HG03196 (cell line): ENCODE data around the gene RBM23.
"Not testable (repeated sequence)": the region's sequence is repeated elsewhere in the genome, so short reads cannot be mapped to it uniquely, and the experiment has no call there.

Experiments used
- ATAC-seq: cut with Tn5 transposase; IDR thresholded peaks from one replicate; pipeline ENCODE4 v1.9.1; 2021; ENCODE audit not compliant: unreplicated experiment

RBM23 gene

DNA sequence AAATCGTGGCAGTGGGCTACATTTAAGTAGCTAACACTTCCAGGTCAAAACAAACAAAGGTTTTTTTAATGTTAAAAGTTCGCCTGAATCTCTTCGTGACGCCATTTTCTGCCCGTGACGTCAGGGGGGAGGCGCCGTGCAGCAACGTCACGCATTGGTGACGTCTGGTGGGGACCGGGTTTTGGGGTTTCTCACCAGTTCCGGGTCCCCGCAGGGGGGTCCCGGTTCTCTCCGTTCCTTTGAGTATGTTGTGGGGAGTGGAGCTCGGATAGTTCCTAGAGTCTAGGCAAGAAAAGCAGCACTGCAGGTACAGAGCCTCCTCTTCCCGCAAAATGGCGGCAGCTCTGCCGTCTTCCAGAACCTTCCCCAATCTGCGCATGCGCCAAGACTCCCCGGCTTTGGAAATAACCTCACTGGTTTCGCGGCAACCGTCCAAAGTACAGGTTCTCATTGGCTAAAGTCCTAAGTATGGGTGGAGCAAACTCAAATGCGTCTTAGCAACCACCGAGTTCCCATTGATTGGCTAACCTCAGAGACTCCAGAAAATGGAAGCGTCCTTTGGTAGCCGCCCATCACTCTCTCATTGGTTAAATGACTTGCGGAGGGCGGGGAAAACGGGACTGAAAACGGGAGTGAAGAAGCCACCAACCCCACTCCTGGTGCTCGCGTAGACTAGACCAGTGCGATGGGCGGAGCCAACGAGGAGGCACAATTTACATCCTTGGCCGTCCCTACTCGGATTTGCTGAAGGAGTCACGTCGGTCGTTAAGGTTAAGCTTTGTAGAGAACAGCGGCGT is at the start of gene RBM23:
RBM23 (minus strand) TSS at position 346 of the 797 bp plus-strand sequence.
- peak; percentile 93 for ATAC-seq

DNA sequence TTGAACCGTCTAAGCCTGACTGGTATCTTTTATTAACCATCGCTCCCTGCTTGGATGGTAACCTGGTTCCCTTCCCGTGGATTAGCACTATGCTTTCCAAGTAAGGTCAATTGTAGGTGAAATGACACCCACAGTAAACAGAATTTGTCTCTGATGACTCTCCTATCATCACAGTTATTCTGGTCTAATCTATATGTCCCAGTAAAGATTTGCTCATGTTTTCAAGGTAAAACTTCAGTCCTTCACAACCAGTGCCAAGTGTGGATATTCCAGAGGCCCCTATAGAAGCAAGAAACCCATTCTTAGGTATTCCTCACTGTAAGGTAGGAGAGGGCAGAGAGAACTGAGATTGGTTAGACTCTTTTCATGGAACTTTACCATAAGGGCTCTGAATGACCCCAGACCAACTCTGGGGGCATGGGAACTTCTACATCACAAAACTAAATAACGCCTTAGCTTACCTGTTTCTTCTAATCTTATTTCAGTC is 47.9 kb upstream of the RBM23 start:
- no peak for ATAC-seq

DNA sequence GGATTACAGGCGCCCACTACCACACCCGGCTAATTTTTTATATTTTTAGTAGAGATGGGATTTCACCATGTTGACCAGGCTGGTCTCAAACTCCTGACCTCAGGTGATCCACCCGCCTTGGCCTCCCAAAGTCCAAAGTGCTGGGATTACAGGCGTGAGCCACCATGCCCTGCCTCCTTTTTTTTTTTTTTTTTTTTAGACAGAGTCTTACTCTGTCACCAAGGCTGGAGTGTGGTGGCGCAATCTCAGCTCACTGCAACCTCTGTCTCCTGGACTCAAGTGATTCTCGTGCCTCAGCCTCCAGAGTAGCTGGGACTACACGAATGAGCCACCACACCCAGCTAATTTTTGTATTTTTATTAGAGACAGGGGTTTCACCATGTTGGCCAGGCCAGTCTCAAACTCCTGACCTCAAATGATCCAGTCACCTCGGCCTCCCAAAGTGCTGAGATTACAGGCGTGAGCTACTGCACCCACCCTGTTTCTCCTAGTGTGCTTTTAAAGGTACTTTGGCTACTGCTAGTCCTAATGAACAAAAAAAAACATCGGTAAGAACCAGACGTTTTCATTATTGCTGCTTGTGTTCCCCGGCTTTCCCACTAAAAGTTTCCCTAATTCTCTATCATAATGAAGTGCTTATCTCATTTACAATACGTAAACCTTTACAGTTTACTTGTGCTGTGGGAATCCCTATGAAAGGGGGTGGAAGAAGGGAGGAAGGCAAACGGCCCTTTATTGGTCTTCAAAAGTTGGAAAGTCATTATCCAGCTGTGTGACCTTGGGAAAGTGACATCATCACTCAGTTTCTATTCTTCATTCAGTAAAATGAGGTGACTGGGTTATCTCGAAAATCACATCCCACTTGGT is 47.2 kb upstream of the RBM23 start:
- not testable (repeated sequence) for ATAC-seq

DNA sequence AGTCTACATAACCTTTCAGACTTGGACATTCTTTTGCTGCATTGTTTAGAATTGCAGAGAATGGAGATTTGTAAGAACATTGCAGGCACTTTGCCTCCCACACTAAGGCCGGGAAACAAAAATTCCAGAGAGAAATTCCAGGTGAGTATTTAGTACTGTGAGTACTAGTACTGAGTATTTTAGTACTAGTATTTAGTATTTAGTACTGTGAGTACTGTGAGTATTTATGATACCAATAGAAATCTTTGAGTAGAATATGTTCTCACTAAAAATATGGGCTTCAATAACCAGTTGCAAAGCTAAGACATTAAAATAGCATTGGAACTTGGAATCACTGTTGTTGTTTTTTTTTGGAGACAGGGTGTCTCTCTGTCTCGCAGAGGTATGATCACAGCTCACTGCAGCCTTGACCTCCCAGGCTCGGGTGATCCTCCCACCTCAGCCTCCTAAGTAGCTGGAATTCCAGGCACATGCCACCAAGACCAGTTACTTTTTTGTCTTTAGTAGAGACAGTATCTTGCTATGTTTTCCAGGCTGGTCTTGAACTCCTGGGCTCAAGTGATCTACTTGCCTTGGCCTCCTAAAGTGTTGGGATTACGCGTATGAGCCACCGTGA is 43.2 kb upstream of the RBM23 start:
- ATAC-seq: no peak

DNA sequence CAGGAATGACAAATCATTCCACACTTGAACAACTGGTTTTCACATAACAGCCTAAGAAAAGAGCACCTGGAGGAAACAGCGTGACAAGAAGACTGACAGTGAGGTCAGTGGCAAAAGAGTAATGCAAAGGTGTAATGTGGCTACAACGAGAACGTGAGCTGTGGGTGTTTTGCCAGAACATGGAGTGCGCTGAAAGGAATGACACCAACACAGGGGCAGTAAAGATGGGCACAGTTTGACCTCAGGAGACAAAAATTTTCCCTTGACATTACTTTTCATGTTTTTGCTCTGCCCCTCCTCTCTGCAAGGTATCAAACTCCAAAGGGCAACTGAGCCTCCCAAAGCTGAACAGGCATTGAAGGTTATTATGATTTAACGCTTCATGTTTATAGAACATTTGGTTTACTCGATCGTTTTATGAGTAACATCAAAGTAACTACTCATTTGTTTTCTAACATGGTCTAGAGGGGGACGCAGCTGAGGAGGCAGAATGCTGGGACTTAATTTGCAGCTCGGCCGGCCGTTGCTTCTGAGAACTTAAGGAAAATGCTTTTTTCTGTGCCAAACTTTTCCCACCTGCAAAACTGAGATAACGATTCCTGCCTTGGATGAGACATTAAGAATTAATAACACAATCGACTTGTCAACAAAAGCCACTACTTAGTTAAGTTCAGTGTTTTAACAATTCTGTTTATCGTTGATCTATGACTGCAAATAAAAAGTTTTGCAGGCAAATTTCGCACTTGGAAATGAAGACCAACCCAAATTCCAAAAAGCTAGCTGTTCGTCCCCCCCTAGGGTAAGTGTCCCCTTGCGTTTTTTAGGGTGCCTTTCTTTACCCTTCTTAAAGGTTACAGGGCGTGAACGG is 37.0 kb upstream of the RBM23 start:
- ATAC-seq: no peak

DNA sequence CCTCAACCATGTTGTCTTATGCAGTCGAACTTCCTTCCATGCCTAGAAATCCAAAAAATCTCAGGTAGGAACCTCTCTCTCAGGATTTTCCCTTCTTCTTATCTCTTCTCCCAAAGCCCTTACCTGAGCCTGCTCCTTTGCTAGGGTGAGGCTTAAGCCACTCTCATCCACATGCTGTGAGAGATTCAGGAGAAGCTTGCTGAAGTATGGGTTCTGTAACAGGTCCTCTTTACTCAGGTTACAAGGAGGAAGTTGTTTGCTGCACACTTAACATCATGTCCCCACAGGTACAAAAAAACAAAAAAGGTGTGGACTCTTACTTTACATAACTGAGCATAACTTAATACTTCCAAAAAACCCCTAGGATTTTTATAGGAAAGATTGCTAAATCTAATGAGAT is 33.5 kb upstream of the RBM23 start:
- ATAC-seq: no peak

DNA sequence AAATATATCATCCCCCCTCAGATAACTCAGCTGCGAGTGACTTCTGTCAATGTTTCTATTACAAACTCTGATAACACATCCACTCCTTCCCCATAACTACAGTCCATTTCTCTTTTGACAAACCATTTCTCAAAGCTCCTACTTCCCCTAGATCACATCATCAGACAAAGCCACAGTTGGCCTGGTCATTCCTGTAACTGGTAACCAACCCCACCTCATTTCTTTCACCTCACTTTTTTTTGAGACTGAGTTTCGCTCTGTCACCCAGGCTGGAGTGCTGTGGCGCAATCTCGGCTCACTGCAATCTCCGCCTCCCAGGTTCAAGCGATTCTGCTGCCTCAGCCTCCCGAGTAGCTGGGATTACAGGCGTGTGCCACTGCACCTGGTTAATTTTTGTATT is 32.8 kb upstream of the RBM23 start:
- not testable (repeated sequence) for ATAC-seq

DNA sequence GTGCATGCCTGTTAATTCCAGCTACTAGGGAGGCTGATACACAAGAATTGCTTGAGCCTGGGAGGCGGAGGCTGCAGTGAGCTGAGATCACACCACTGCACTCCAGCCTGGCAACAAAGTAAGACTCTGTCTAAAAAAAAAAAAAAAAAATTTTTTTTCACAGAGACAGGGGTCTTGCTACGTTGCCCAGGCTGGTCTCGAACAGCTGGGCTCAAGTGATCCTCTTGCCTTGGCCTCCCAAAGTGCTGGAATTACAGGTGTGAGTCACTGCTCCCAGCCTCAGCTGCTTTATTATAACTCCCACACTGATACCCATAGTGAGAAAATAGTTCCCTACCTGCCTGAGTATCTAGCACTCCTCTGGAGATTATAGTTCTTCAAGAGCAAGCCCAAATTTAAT is 26.7 kb upstream of the RBM23 start:
- no peak for ATAC-seq

DNA sequence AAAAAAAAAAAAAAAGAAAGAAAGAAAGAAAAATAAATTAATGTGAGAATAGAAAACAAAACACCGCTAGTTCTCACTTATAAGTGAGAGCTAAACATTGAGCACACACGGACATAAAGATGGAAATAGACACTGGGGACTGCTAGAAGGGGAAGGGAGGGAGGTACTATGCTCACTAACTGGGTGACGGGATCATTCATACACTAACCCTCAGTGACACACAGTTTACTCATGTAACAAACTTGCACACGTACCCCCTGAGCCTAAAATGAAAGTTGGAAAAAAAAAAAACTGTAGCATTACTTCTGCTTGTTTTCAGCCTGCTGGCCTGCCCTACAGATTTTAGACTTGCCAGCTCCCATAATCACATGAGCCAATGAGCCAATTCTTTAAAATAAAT is 20.7 kb upstream of the RBM23 start:
- ATAC-seq: no peak

DNA sequence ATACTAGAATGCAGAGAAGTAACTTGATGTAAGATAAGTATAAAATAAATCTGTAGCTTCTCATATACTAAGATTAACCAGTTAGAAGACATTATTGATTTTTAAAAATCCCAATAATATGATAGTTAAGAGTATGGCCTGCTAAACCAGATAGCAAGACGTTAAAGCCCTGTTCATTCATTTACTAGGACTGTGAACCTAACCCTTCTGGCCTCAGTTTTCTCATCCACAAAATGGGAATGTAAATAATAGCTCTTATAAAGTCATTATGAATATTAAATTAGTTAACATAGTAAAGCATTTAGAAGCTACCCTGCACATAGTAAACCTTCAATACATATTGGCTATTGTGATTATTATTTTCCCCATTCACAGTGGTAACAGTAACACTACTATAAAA is 16.2 kb upstream of the RBM23 start:
- no peak for ATAC-seq

DNA sequence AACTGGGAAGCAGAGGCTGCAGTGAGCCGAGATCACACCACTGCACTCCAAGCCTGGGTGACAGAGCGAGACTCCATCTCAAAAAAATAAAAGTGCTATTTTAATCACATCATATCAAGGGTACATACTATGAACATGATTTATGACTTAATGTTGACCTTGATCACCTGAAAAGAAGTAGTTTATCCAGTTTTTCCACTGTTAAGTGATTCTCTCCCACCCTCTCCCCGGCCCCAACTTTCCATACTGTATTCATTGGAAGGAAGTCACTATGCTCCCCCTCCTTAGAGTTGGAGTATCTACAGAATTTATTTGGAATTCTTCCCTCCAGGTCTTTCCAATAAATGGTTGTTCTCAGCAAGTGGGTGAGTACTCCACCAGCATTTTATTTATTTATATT is 13.2 kb upstream of the RBM23 start:
- no peak for ATAC-seq

DNA sequence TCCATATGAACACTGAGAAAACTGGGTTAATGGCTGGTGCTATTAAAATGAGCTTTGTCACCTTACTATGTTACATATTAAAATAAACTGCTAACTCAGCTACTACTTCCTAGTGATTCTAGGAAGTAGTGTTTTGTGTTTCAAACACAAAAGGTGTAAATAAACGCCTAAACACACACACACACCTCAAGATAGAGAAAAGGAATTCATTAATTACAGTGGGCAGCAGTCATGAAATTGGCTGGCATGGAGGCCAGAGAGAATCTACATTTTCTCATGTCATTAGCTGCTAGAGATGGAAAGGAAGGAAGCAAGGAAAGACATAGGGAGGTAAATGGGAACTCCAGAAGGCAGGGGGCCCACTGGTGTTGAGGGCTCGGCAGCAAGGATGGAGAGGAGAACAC is 11.0 kb upstream of the RBM23 start:
- ATAC-seq: no peak

DNA sequence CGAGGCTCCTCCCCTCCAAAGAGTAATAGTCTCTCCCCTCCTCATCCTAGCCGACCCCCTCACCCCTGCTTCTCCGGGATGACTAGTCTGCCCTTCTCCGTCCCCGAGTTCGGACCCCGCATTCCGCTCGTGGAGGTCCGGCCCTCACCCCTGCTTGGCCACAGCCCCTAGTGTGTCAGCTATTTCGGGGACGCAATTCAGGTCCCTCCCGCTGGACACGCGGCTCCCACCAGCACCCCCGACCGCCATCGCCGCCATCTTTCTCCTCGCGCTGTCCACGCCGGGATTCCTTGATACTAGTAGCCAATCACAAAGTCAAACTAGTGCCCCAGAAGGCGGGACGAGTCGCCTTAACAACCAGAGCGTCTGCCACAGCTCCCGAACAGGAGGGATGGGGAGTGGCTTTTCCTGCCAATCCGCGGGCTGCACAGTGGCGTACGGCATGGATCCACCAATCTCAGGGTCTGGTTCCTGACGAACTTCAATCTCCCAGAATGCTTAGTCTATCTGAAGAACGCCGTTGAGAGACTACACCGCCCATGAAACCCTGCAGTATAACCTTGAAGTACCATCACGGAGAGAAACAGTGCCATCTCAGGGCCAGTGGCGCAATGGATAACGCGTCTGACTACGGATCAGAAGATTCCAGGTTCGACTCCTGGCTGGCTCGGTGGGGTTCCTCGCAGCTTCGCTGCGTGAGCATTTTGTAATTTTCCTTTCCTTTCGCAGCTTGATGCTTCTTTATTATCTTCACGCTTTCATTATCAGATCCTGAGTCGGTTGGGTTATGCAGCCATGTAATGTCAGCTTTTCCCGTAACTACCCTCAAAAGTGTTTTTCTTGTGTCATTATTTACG is 10.4 kb upstream of the RBM23 start, which contains the start of gene PRMT5:
PRMT5 (minus strand) TSS at position 273 of the 857 bp plus-strand sequence; CDS start at position 258, 15 bp downstream.
- ATAC-seq: peak; percentile 93

DNA sequence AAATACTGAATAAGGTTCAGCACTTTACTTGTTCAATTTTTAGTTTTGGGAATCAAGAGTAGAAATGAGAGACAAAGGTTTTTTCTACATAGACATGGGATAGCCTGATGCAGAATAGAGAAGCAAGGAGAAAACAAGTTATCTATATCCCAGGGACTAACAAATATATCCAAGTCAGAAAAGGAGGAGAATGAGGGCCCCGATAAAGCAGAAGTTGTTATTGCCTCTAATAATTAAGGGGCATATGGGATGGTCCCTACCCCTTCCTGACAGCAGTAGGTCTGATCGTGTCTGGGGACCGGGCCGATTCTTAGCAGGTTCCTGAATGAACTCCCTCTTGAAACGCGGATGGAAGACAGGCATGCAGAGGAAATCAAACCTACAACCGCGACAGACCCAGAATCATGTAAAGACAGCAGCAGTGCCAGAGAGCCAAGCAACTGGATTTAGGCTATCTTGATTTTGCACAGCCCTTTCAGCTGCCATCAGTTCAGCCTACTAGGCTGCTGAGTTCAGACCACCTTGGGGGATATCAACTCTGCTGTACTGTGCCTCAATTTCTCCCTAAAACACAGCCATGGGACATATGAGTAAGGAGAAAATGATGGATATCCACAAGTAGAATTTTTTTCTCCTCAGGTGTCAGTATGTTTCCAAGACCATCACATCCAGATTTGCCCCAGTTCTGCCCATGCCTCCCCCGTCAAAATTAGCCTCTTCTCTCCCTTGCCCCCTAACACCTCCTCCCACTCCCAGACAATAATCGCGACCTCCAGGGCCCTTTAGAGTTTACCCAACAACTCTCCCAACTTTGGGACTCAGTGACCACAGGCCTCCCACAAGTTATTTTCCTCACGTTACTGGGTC is 9.5 kb upstream of the RBM23 start:
- ATAC-seq: no peak

DNA sequence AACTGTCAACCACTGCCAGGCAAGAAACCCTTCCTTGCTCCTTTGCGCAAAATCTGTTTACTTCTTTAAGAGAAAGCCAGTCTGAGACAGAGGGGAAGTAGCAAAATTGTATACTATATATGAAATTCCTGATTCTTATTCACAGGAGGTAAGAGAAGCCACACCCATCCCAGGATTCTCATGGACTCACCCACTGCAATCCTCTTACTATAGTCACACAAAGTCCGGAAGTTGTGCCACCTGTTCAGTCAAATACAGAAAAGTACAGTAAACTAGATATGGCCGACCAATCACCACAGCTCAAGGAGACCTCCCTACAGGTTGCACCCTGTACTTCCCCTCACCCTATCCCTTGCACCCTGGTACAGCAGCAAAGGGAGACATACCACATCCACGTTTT is 7.4 kb upstream of the RBM23 start:
- no peak for ATAC-seq

DNA sequence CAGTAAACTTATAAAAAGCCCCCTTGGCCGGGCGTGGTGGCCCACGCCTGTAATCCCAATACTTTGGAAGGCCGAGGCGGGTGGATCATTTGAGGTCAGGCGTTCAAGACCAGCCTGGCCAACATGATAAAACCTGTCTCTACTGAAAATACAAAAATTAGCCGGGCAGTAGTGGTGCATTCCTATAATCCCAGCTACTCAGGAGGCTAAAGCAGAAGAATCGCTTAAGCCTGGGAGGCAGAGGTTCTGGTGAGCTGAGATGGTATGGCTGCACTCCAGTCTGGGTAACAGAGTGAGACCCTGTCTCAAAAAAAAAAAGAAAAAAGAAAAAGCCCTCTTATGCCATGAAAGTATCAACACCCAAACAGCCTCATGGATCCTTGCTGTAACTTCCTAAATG is 6.6 kb upstream of the RBM23 start:
- ATAC-seq: no peak

DNA sequence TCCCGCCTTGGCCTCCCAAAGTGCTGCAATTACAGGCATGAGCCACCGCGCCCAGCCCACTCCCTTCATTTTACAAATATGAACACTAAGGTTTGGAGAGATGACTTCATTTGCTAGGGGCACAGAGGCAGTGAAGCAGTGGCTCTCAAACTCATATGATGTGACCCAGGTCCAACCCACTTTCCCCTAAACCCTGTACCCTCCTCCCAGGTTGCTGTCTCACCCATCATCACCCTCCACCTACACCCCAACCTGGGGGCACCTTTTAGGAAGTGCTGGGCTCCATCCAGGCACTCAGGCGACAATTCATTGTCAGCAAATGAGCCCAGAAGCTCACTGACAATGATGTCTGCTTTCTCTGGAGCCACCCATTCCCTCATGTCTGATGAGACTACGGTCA is 4.8 kb upstream of the RBM23 start:
- ATAC-seq: no peak

DNA sequence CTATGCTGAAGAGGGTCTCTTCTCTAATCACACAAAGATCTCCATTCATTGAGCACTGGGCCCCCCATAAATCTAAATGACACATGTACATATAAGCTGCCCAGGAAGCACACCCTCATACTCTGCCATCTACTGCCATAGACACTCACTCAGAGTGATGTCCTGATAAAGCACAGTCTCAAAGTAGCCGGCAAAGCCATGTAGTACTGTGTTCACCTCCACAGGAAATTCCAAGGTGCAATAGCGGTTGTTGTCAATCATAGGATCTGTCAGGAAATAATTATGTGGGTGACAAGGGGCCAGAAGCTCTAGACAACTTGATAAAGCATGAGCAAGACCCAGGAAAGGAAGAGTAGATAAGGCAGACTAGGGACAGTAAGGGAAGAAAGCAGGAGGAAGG is 3.3 kb upstream of the RBM23 start:
- no peak for ATAC-seq

DNA sequence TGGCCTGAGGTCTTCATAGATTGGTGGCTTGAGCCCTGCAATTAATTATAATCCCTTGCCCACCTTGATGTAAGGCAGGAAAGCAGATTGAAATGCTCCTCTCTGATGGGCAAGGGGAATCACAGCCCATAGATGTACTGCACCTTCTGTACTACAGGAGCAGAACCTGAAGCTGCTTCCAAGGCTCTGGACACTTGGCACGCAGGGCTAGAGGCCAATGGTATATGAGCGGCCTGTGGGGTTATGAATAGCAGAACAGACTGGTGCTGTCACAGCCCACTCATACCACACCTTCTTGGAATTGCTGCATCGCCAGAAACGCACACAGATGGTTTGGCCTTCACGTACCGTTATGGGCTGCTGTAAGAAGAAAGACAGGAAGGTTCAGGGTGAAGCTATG is 1.7 kb upstream of the RBM23 start:
- ATAC-seq: no peak
